DMS153 treated with DMSO at 0.1 percent for 48 hours (cell line): ENCODE data around the gene PTCSC3.
"Not testable (repeated sequence)": the region's sequence is repeated elsewhere in the genome, so short reads cannot be mapped to it uniquely, and the experiment has no call there.

ENCODE experiments used
- DNase-seq: peaks from one replicate; lab custom pipeline; 2025; ENCODE audit not compliant: unreplicated experiment; lab: John Stamatoyannopoulos, UW

PTCSC3 gene

DNA sequence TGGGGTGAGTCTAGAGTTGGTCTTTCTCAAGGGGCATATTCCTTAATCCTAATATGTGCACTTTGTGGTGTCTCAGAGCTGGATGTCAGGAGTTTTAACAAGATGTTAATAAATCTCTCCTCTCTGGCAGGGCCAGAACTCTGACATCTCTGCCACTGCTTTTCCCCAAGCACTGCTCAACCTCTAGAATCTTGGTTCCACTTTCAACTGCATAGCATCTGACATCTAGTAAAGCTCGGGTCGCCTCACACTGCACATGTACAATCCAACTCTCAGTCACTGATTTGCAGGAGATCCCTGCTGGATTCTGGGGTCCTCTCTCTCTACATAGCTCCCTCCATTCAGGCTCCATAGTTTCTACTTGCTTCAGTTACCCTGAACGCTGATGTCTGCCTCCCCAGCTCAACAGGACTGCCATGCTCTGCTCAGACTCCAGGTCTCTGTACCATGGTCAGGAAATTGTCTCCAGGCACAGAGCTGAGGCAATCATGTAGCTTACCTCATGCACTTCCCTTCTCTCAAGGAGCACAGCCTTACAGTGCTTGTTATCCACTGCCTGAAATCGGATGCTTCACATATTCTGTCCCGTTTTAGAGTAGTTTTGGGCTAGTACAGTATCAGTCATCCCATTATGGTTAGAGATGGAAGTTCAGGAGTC lies 1.6 kb downstream of the PTCSC3 start:
- DNase-seq: no peak

GRCh38 chr14:36173161-36173560 lies 3.4 kb downstream of the PTCSC3 start:
- no peak for DNase-seq

DNA sequence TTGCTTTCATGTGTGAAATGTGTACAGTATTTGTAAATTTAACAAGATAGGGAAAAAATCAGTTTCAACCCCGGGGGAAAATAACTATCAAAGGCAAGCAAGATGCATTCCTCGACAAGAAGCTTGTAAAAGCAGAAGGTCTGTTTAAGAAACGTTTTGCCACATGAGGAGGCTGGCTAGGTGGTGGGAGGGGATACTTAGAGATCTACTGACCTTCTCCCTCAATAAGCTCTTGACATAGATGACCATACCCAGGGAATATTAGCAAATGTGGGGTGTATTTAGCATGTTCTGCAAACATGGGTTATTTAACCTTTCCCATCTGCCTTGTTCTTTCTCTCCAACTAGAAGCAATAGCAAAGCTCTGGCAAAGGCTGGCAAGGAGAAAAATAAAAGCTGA lies 4.9 kb downstream of the PTCSC3 start:
- no peak for DNase-seq

DNA sequence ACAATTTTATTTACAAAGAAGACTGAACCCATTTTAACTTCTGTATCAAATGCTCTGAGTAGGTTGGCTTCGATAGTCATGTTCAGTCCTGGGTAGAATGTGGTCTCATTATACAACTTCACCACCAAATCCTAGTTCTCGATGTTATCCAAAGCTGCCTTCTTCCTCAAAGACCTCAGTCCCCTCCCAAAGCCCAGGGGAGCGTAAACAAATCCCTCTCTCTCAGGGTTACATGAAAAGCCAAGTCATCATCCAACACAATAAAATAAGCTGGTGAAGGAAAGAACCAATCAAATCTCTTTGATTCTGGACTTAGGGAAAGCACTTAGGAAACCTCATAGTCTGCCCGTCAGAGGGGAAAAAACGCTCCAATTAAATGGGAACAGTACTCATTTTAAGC lies 9.1 kb downstream of the PTCSC3 start:
- DNase-seq: peak; percentile 51

DNA sequence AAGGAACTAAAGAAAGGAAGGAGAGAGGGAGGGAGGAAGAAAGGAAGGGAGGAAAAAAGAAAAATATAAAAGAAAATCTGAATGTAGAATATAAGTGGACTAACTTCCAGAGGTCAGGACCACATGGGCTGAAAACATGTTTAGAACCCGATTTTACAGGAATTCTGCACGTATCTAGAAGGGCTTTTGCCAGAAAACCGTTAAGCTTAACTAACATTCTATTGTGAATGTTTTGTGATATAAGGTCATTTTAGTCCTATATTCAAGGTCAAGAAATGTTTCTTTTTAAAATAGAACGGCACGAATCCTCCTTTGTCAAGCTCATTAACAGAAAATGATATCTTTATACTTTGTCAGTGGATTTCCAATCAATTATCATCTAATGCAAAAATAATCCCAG lies 13.1 kb downstream of the PTCSC3 start:
- DNase-seq: no peak

GRCh38 chr14:36162267-36162666 lies 14.3 kb downstream of the PTCSC3 start:
- DNase-seq: no peak

DNA sequence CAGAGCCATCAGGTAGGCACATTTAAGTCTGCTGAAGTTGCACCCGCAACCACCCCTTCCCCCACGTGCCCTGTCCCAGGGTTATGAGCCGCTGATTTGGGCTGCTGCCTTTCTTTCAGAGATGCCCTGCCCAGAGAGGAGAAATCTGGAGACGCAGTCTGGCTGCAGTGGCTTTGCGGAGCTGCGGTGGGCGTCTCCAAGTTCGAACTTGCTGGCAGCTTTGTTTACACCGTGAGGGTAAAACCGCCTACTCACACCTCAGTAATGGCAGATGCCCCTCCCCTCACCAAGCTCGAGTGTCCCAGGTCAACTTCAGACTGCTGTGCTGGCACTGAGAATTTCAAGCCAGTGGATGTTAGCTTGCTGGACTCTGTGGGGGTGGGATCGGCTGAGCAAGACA lies 14.7 kb downstream of the PTCSC3 start:
- DNase-seq: no peak

GRCh38 chr14:36151335-36151734 lies 25.2 kb downstream of the PTCSC3 start:
- no peak for DNase-seq

DNA sequence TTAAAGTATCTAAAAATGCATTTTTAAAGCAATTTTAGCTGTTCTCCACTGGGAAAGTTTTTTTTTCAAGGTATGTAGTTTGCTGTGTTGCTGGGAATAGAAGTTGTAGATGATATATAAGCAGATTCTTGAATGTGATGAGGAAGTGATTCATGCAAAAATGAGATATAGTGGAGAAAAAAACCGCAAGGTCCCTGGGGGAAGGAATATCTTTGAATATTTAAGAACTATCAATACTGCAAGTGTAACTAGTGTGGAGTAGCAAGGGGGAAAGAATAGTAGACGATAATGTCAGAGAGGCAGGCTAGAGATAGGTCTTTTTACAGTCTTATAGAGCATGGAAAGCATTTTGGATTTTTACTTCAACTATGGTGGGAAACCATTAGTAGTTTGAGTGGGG lies 42.5 kb downstream of the PTCSC3 start:
- DNase-seq: no peak

DNA sequence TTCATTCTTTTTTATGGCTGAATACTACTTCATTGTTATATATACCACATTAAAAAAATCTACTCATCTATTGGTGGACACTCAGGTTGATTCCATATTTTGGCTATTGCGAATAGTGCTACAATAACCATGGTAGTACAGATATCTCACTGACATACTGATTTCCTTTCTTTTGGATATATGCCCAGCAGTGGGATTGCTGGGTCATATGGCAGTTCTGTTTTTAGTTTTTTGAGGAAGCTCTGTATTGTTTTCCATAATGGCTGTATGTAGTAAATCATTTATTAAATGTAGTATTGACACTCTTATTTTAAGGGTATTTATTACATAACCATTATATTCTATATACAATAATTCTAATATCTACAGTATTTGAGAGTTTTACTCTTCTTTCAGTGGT lies 43.7 kb downstream of the PTCSC3 start:
- DNase-seq: no peak

DNA sequence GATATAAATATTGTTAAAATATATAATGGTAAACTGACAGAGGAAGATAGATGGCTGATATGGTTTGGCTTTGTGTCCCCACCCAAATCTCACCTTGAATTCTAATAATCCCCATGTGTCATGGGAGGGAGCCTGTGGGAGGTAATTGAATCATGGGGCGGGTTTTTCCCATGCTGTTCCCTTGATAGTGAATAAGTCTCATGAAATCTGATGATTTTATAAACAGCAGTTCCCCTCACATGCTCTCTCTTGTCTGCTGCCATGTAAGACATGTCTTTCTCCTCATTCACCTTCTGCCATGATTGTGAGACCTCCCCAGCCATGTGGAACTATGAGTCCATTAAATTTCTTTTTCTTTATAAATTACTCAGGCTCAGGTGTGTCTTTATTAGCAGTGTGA lies 46.3 kb downstream of the PTCSC3 start:
- no peak for DNase-seq

DNA sequence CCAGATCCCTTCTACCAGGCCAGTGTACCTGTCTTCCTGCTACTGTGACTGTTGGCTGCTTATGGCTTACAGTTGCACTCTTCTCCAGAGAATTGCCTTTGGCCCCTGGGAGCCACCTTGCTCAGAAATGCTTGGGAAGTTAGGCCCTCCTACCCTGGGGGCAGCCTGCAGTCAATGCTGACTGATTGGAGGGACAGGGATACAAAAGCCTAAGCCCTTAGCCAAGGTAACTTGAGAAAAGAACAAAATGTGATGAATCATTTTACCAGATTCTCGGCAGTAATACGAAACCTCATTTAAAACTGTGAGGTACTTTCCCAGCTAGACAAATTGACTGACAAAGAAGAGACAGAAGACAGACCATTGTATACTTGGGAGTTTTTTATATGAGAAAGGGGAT lies 47.3 kb downstream of the PTCSC3 start:
- no peak for DNase-seq

GRCh38 chr14:36113341-36113740 lies 63.2 kb downstream of the PTCSC3 start:
- DNase-seq: peak; percentile 58

DNA sequence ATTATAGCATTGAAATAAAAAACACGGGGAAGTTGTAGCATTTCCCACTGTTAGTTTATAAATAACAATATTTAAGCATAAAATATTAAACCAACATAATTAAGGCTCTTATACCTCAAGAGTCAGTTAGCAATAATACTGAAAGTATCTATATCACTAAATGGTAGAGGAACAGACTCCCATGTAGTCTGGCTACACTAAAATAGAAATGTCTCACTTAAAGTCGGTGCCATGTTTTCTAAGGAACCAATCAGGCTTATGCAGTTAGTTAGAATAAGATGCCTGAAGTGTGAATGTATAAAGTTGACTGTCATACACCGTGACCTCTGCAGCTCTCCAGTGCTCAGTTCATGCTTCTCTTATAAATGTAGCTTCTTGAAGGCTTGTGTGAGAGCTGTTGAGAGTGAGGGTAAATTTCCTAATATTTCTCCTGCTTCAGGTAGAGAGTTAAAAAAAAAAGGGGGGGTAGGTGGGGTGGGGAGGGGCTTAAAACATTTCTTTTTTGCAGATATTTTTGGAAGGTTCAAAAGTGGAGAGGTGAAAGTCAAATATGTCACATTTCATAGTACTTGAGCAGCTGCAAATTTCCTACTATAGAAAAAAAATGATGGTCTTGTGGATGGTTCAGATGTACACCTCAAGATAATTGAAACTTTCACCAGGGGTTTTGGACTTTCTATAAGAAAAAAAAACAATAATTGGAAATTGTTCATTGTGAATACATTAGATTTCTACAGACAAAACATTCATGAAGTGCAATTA lies 64.5 kb downstream of the PTCSC3 start:
- DNase-seq: no peak

DNA sequence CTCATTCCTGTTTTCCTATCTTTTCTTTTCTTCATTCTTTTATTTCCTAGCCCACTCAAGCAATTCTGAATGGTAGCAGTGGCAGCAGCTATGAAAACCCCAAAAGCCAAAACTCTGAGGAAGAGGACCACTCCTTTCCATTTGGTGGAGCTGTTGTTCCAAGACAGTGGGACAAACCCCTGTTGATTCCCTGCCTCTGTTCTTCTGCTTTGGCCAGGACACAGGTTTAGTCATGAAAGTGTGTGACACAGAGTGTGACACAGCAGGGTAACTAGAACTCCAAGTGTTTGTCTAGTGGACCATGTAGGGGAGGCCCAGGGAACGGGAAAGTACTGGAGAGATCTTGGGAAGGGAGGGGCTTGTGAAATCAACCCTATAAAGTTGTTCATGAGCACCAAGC lies 71.1 kb downstream of the PTCSC3 start:
- DNase-seq: peak; percentile 36

DNA sequence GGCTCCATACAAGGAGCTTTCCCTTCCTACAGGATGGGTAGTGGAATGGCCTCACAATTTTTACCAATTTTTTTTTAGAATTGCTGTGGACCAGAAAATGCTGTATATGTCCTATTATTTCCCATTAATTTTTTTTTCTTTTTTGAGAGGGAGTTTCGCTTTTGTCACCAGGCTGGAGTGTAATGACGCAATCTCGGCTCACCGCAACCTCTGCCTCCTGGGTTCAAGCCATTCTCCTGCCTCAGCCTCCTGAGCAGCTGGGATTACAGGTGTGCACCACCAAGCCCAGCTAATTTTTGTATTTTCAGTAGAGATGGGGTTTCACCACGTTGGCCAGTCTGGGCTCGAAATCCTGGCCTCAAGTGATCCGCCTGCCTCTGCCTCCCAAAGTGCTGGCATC lies 72.3 kb downstream of the PTCSC3 start:
- not testable (repeated sequence) for DNase-seq

GRCh38 chr14:36099619-36100018 lies 76.9 kb downstream of the PTCSC3 start:
- DNase-seq: no peak

DNA sequence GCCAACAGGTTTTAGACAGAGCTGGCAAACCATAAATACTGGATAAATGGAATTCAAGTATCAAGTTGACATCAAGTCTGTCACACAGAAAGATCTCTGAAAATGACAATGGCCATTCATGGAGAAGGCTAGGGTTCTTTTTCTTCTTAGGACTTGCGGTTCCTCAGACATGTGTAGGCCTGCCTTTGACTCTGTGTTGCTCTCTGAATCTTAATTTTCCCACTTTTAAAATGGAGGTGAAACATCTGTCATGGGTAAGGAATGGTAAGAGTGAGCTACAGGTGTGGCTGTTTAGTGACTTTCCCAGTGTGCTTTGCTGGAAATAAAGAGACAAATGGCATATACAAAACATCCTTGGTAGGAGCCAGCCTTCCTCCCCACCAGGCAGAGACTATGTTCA lies 79.2 kb downstream of the PTCSC3 start:
- no peak for DNase-seq

GRCh38 chr14:36096090-36096489 lies 80.4 kb downstream of the PTCSC3 start:
- no peak for DNase-seq

GRCh38 chr14:36094963-36095362 lies 81.6 kb downstream of the PTCSC3 start:
- DNase-seq: no peak

DNA sequence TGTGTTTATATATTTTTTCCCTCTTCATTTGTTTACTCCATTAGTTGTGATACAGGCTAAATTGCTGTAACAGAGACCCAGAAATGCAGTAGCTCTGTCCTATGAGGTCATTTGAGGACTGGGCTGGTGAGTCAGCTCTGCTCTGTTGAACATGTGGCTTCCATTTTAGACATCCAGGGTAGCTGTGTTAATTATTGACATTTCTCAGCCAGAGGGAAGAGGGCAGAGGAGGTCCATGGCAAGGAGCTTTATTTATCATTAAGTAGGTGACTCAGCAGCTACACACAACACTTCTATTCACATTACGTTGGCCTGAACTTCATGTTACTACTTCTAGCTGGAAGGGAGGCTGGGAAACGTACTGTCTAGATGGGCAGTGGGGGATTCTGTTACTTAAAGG lies 85.4 kb downstream of the PTCSC3 start:
- peak; percentile 24 for DNase-seq

DNA sequence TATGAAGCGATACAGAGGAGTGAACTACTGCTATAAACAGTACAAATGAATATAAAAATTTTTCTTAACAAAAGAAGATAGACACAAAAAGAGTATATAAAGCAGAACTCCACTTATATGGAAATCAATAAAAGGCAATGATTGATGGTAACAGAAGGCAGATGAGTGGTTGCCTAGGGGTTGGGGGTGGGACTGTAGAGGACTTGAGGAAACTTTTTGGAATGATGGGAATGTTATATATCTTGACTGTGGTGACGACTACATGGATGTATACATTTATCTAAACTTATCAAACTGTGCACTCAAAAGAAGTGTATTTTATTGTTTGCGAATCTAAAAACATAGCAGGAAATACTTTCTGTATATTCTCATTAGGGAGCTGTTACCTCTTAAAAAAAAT lies 89.1 kb downstream of the PTCSC3 start:
- no peak for DNase-seq
